ENCODE data around the gene DNAJC28. TPM values are rescaled to one million over a fixed set of nuclear protein-coding genes. Genes with fewer than 3 reads are reported as not detected.
"Not testable (repeated sequence)": the region's sequence is repeated elsewhere in the genome, so short reads cannot be mapped to it uniquely, and the experiment has no call there.

The DNAJC28 gene
- total RNA-seq, 1 donor from 2014 or later: 5.3 TPM

DNA sequence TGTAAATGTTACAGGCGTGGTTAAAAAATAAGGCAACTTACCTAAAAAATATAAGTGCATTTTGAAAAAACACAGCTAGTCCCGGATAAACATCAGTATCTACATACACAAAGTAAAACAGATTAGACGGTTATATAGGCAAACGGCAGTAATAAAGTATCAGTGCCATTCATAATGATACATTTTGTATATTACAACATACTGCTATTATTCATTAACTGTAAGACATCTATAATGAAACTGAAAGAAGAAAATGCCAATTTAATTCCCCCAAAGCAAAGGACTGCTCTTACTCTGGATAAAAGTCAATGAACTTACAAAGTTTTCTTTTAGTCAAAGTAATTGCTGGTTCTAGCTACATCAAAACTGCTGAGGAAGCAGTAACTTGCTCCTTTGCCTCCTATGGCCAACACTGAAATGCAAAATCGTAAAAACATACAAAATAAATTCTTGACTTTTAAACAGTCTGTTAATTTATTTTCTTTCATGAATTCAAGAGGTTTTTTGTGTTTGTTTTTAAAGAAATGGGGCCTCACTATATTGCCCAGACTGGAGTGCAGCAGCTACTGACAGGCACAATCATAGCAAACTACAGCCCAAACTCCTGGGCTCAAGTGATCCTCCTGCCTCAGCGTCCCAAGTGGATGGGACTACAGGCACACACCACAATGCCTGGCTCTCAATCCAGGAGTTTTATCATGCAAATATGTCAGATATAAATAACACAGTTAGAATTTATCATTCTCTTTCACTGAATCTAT is 35.6 kb downstream of the DNAJC28 start:
- DNase-seq: no peak

DNA sequence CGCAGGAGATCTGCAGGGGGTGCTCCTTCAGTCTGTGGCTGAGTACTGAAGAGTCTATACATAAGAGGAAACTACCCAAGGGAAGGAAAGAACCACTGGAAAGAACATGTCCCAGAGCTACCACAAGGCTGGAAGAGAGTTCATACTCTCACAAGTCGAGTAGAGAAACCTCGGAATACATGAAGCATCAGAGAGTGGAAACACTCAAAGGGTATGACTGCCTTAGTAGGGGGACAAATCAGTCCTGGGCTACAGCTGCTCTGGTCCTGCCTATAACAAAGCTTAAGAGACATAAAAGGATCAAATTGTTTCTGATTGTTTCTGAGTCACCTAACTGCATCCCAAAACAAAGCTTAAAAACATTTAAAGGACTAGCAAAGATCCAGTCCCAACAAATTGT is 39.2 kb downstream of the DNAJC28 start:
- TF ChIP-seq, protein P1, sequence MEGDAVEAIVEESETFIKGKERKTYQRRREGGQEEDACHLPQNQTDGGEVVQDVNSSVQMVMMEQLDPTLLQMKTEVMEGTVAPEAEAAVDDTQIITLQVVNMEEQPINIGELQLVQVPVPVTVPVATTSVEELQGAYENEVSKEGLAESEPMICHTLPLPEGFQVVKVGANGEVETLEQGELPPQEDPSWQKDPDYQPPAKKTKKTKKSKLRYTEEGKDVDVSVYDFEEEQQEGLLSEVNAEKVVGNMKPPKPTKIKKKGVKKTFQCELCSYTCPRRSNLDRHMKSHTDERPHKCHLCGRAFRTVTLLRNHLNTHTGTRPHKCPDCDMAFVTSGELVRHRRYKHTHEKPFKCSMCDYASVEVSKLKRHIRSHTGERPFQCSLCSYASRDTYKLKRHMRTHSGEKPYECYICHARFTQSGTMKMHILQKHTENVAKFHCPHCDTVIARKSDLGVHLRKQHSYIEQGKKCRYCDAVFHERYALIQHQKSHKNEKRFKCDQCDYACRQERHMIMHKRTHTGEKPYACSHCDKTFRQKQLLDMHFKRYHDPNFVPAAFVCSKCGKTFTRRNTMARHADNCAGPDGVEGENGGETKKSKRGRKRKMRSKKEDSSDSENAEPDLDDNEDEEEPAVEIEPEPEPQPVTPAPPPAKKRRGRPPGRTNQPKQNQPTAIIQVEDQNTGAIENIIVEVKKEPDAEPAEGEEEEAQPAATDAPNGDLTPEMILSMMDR (IDR thresholded peaks at IDR 0.05; ENCODE audit: partially characterized antibody, unreplicated experiment): no peak
- Mint-ChIP-seq H3K27ac (ENCODE audit: unreplicated experiment) (no peak overlapping the region), H3K4me1 (ENCODE audit: low read depth, unreplicated experiment) (no peaks in the 10 kb centered on the region), H3K9me3 (ENCODE audit: unreplicated experiment) (no peaks in the 10 kb centered on the region), H3K27me3 (ENCODE audit: unreplicated experiment) (no peaks in the 10 kb centered on the region), H3K36me3 (ENCODE audit: unreplicated experiment) (peaks cover 9% of the 10 kb centered on the region), H3K4me3 (ENCODE audit: unreplicated experiment) (no peak overlapping the region)
- DNase-seq: no peak

More for the DNA sequence above, 35.6 kb downstream of the DNAJC28 start:
- no peak overlapping the region for H3K27ac Mint-ChIP-seq (ENCODE audit: unreplicated experiment)
- H3K4me1 Mint-ChIP-seq (ENCODE audit: low read depth, unreplicated experiment): no peaks in the 10 kb centered on the region
- TF ChIP-seq, protein P1 (IDR thresholded peaks at IDR 0.05; ENCODE audit: partially characterized antibody, unreplicated experiment): no peak
- no peak overlapping the region for H3K4me3 Mint-ChIP-seq (ENCODE audit: unreplicated experiment)
- H3K27me3 Mint-ChIP-seq (ENCODE audit: unreplicated experiment): no peaks in the 10 kb centered on the region
- H3K36me3 Mint-ChIP-seq (ENCODE audit: unreplicated experiment): peaks cover 9% of the 10 kb centered on the region
- no peaks in the 10 kb centered on the region for H3K9me3 Mint-ChIP-seq (ENCODE audit: unreplicated experiment)

GRCh38 chr21:33451634-33452071 is 39.9 kb downstream of the DNAJC28 start:
- no peaks in the 10 kb centered on the region for H3K4me1 Mint-ChIP-seq (ENCODE audit: low read depth, unreplicated experiment)
- H3K27ac Mint-ChIP-seq (ENCODE audit: unreplicated experiment): no peak overlapping the region
- H3K36me3 Mint-ChIP-seq (ENCODE audit: unreplicated experiment): peaks cover 9% of the 10 kb centered on the region
- DNase-seq: no peak
- no peaks in the 10 kb centered on the region for H3K9me3 Mint-ChIP-seq (ENCODE audit: unreplicated experiment)
- TF ChIP-seq, protein P1 (IDR thresholded peaks at IDR 0.05; ENCODE audit: partially characterized antibody, unreplicated experiment): no peak
- no peaks in the 10 kb centered on the region for H3K27me3 Mint-ChIP-seq (ENCODE audit: unreplicated experiment)
- no peak overlapping the region for H3K4me3 Mint-ChIP-seq (ENCODE audit: unreplicated experiment)

GRCh38 chr21:33449616-33450015 is 41.9 kb downstream of the DNAJC28 start:
- no peak overlapping the region for H3K4me3 Mint-ChIP-seq (ENCODE audit: unreplicated experiment)
- H3K9me3 Mint-ChIP-seq (ENCODE audit: unreplicated experiment): no peaks in the 10 kb centered on the region
- H3K27me3 Mint-ChIP-seq (ENCODE audit: unreplicated experiment): no peaks in the 10 kb centered on the region
- H3K36me3 Mint-ChIP-seq (ENCODE audit: unreplicated experiment): peaks cover 9% of the 10 kb centered on the region
- no peak for DNase-seq
- no peak overlapping the region for H3K27ac Mint-ChIP-seq (ENCODE audit: unreplicated experiment)
- TF ChIP-seq, protein P1 (IDR thresholded peaks at IDR 0.05; ENCODE audit: partially characterized antibody, unreplicated experiment): no peak
- no peaks in the 10 kb centered on the region for H3K4me1 Mint-ChIP-seq (ENCODE audit: low read depth, unreplicated experiment)

DNA sequence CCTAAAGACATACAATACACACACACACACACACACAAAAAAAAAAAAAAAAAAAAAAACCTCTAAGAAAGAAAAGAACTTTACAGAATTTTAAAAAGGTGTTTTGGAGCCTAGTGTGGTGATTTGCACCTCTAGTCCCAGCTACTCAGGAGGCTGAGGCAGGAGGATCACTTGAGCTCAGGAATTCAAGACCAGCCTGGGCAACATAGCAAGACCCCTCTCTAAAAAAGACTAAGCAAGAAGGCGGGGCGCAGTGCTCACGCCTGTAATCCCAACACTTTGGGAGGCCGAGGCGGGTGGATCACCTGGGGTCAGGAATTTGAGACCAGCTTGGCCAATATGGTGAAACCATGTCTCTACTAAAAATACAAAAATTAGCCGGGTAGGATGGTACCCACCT is 44.9 kb downstream of the DNAJC28 start:
- H3K27ac Mint-ChIP-seq (ENCODE audit: unreplicated experiment); H3K36me3 Mint-ChIP-seq (ENCODE audit: unreplicated experiment); DNase-seq; H3K4me3 Mint-ChIP-seq (ENCODE audit: unreplicated experiment); H3K4me1 Mint-ChIP-seq (ENCODE audit: low read depth, unreplicated experiment); H3K9me3 Mint-ChIP-seq (ENCODE audit: unreplicated experiment); H3K27me3 Mint-ChIP-seq (ENCODE audit: unreplicated experiment): not testable (repeated sequence)

Data from glutamatergic neuron (in vitro differentiated cells).